HL-60/S4 (cell line): Measurements from ENCODE around the gene CDH13.

Source experiments
- in situ Hi-C: fragments of 300-500 bp; cut with MboI; formaldehyde crosslinking; loops from 2 replicates; pipeline ENCODE4 v1.14.3; 2022; ENCODE audit warnings: low sequenced_read_pairs

The CDH13 gene

GRCh38 chr16:82991966-82992675 lies 365.4 kb downstream of the CDH13 start:
- in situ Hi-C loops = no loop called here

GRCh38 chr16:82992786-82993185 lies 366.0 kb downstream of the CDH13 start:
- in situ Hi-C loops = no loop called here

- in situ Hi-C loops = no loop called here
Measured at GRCh38 chr16:82993415-82993814, 366.6 kb downstream of the CDH13 start.

GRCh38 chr16:82993926-82994325 lies 367.2 kb downstream of the CDH13 start:
- in situ Hi-C loops = no loop called here

- in situ Hi-C loops = no loop called here
Measured at GRCh38 chr16:82995286-82995923, 368.6 kb downstream of the CDH13 start.

DNA sequence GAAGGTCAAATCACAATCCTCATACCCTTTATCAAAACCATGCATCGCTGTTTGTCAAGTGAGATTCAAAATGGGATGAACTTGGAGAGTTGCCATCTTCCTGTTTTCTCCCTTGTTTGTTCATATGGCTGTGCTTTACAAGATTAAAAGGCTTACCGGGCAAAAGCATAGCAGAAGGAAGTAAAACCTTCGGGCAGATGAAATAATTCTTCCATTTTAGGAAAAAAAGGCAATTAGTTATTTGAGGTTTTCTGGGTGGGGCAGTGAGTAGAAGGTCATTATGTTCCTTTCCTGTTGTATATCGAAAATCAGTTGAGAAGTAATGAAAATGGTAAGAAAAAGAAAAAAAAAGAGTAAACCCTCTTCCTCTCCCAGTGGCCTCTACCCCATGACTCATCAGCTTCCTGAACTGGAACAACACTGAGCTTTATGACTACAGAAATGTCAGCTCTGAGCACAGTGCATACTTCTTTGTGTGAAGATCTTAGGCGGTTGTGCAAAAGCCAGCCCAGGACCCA lies 369.2 kb downstream of the CDH13 start:
- in situ Hi-C loops = no loop called here

GRCh38 chr16:82996814-82997213 lies 370.0 kb downstream of the CDH13 start:
- in situ Hi-C loops = no loop called here

- in situ Hi-C loops = no loop called here
Measured at GRCh38 chr16:82999711-83000110, 372.9 kb downstream of the CDH13 start.

DNA sequence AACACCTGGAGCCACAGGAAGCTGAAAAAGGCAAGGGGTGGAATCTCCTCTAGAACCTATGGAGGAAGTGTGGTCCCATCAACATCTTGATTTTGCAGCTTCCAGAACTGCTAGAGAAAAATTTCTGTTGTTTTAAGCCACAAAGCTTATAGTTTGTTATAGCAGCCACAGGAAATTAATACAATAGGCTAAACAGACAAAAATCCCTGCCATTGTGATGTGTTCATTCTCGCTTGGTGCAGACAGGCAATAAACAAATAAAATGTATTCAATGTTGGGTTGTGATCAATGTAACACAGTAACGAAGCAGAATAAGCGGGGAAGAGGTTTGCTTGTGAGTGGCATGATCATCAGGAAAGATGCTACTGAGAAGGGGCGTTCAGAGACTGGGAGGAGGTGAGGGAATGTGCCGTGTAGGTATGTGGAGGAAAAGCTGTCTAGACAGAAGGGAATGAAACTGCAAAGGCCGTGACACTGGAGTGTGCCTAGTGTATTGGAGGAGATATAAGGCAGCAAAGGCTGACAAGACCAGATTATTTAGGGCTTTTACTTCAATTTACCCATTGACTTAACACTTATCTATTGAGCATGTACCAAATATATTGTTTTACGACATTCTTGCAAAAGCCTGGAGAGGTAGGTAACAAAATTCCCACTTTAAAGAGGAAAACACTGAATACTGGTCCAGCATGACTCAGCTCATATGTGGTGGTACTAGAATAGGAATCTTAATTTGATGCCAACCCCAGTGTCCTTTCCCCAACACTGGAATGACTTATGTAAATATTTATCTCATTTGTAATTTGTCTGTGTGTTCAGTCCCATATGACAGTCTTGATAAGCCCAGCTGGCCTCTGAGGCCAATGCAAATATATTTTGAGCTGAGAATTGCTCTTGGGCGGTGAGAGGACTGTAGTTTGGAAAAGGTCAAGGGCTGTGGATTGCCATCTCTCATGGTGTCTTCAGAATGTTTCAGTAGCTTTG lies 375.9 kb downstream of the CDH13 start:
- in situ Hi-C loops = no loop called here

GRCh38 chr16:83004868-83005652 lies 378.3 kb downstream of the CDH13 start:
- in situ Hi-C loops = no loop called here

- in situ Hi-C loops = no loop called here
Measured at GRCh38 chr16:83005653-83006160, 378.9 kb downstream of the CDH13 start.

- in situ Hi-C loops = no loop called here
Measured at GRCh38 chr16:83010776-83011720, 384.3 kb downstream of the CDH13 start.

- in situ Hi-C loops = no loop called here
Measured at GRCh38 chr16:83011939-83012338, 385.2 kb downstream of the CDH13 start.

- in situ Hi-C loops = no loop called here
Measured at GRCh38 chr16:83013071-83013470, 386.3 kb downstream of the CDH13 start.

DNA sequence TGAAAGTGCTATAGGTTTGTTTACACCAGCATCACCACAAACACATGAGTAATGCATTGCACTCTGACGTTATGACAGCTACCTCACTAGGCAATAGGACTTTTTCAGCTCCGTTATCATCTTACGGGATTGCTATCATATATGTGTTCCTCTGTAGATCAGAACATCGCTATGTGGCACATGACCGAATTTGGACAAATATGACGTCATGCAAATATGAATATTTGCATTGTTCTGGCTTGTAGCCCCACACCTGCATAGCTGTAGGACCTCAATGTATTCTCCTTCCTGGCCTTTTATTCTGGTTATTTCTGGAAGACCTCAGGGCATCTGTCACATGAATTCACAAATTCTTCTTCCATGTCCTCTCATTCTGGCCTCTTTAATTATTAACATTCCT lies 393.2 kb downstream of the CDH13 start:
- in situ Hi-C loops = no loop called here

- in situ Hi-C loops = no loop called here
Measured at GRCh38 chr16:83021045-83021444, 394.3 kb downstream of the CDH13 start.

DNA sequence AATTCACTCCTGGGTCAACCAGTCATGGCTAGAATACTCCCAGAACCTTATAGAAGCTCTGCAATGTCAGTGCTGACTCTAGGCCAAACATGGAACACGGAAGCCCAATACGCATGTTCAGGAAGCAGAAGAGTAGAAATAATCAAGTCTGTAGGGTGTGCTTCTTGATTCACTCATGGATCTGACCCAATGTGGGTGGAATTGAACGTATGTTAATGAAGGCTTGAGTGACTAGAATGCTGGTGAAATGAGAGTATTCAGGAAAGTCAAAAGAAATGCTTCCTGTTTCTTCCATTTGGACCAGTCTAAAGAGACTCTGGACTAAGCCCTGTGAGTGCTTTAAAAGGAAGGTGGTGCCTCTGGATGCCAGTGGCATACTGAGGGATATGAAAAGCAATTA lies 395.0 kb downstream of the CDH13 start:
- in situ Hi-C loops = no loop called here

DNA sequence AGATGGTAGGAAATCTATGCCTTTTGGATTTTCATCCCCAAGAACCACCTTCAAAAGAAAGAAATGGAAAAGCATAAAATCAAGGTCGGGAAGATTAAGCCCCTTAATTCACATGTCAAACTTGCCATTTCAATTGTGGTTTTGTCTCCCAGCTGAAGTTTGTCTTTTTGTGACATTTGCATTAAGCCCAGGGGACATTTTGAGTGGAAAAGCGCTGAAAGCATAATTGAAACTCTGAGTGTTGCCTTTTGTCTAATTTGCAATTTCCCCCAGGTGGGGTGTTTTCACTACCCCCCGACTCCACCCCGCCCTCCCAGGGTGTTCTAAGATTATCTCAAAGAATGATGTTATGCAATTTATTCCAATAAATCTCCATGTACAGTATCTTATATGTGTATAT lies 396.2 kb downstream of the CDH13 start:
- in situ Hi-C loops = no loop called here

GRCh38 chr16:83023640-83024039 lies 396.9 kb downstream of the CDH13 start:
- in situ Hi-C loops = no loop called here
